Stimulated activated naive CD8-positive, alpha-beta T cell treated with anti-CD3 and anti-CD28 coated beads, Interleukin-15, Interleukin-2, amounts not matched to agents 100 ng/mL and 50 ng/mL, for 24 hours (primary cell): ENCODE measurements around the gene SRF.

Experiments
- H3K27ac Mint-ChIP-seq: one replicate; pipeline ENCODE4 v1.8.0; 2021; ENCODE audit warnings: mild to moderate bottlenecking, mixed read lengths
- H3K27me3 Mint-ChIP-seq: one replicate; pipeline ENCODE4 v1.8.0; 2021; ENCODE audit warnings: mixed read lengths
- H3K36me3 Mint-ChIP-seq: one replicate; pipeline ENCODE4 v1.8.0; 2021; ENCODE audit warnings: low read depth, mixed read lengths
- H3K4me1 Mint-ChIP-seq: one replicate; pipeline ENCODE4 v1.8.0; 2021; ENCODE audit warnings: low read depth, mixed read lengths
- H3K4me3 Mint-ChIP-seq: one replicate; pipeline ENCODE4 v1.8.0; 2021; ENCODE audit warnings: mild to moderate bottlenecking, mixed read lengths
- H3K9me3 Mint-ChIP-seq: one replicate; pipeline ENCODE4 v1.8.0; 2021; ENCODE audit warnings: mixed read lengths

The SRF gene

DNA sequence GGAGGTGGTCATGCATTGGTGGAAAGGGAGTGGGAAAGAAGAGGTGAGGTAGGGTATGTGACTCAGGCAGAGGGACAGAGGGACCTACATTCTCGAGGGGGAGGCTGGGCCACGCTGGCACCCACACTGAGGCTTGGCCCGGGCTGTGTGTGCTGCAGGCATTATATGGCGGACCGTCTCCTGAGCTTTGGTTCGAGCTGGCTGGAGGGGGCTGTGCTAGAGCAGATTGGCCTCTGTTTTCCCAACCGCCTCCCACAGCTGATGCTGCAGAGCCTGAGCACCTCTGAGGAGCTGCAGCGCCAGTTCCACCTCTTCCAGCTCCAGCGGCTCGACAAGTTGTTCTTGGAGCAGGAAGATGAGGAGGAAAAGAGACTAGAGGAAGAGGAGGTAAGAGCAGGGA lies 34.8 kb downstream of the SRF start:
- H3K9me3 Mint-ChIP-seq, result no peaks in the 10 kb centered on the region
- no peak overlapping the region for H3K27ac Mint-ChIP-seq
- peaks cover 25% of the 10 kb centered on the region for H3K36me3 Mint-ChIP-seq
- no peaks in the 10 kb centered on the region for H3K27me3 Mint-ChIP-seq
- no peaks in the 10 kb centered on the region for H3K4me1 Mint-ChIP-seq
- H3K4me3 Mint-ChIP-seq, result no peak overlapping the region

GRCh38 chr6:43207286-43207685 lies 36.2 kb downstream of the SRF start:
- H3K4me1 Mint-ChIP-seq, result no peaks in the 10 kb centered on the region
- peaks cover 24% of the 10 kb centered on the region for H3K36me3 Mint-ChIP-seq
- H3K9me3 Mint-ChIP-seq, result no peaks in the 10 kb centered on the region
- H3K4me3 Mint-ChIP-seq, result no peak overlapping the region
- H3K27me3 Mint-ChIP-seq, result no peaks in the 10 kb centered on the region
- peak overlapping the region; percentile 29 for H3K27ac Mint-ChIP-seq

DNA sequence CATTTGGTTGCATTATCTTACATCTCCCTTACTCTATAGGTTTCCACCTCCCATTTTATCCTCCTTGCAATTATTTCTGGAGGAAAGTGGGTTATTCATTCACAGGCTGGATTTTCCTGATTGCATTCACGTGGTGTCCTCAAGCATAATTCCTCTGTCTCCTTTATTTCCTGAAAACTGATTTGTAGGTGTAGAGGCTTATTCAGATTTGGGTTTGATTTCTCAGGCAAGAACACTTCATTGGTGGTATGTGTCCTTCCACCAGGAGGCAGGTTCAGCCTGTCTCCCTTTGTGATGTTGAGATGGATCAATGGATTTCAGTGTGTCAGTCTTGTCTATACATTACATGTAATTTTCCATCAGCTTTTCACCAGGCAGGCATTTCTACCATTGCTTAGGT lies 40.9 kb downstream of the SRF start:
- Mint-ChIP-seq H3K27me3 (no peaks in the 10 kb centered on the region), H3K27ac (no peak overlapping the region), H3K4me1 (no peaks in the 10 kb centered on the region), H3K36me3 (peaks cover 11% of the 10 kb centered on the region), H3K4me3 (no peak overlapping the region), H3K9me3 (no peaks in the 10 kb centered on the region)

DNA sequence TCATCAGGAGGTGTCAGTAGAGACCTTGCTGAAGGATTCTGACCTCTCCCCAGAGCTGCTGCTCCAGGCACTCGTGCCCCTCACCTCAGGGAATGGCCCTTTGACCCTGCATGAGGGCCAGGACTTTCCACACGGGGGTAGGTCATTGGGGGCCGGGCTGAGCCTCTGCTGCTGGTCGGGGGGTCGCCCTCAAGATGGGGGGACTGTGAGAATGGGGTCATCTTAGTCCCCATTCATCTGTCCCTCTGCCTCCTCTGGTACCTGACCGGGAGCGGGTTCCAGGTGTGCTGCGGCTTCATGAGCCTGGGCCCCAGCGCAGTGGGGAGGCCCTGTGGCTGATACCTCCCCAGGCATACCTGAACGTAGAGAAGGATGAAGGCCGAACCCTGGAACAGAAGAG lies 42.4 kb downstream of the SRF start:
- no peaks in the 10 kb centered on the region for H3K9me3 Mint-ChIP-seq
- no peak overlapping the region for H3K4me3 Mint-ChIP-seq
- no peak overlapping the region for H3K27ac Mint-ChIP-seq
- no peaks in the 10 kb centered on the region for H3K27me3 Mint-ChIP-seq
- H3K4me1 Mint-ChIP-seq, result no peaks in the 10 kb centered on the region
- peaks cover 17% of the 10 kb centered on the region for H3K36me3 Mint-ChIP-seq

DNA sequence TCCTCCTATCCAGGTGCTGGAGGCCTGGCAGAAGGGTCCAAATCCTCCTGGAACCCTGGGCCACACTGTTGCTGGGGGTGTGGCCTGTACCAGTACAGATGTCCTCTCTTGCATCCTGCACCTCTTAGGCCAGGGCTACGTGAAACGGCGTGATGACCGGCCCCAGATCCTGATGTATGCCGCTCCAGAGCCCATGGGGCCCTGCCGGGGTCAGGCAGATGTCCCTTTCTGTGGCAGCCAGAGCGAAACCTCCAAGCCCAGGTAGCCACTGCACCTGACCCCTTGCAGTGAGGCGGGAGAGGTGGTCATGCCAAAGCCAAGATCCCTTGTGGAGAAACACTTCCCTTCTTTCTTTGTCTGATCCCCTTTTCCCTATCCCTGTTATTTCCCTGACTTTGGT lies 44.0 kb downstream of the SRF start:
- Mint-ChIP-seq H3K4me3 (no peak overlapping the region), H3K27ac (no peak overlapping the region), H3K36me3 (peaks cover 24% of the 10 kb centered on the region), H3K4me1 (no peaks in the 10 kb centered on the region), H3K9me3 (no peaks in the 10 kb centered on the region), H3K27me3 (no peaks in the 10 kb centered on the region)

- Mint-ChIP-seq H3K27me3 (no peaks in the 10 kb centered on the region), H3K36me3 (peaks cover 28% of the 10 kb centered on the region), H3K4me1 (no peaks in the 10 kb centered on the region), H3K9me3 (no peaks in the 10 kb centered on the region), H3K4me3 (no peak overlapping the region), H3K27ac (no peak overlapping the region)
These were observed 45.1 kb downstream of the SRF start for GRCh38 chr6:43216200-43216599.

DNA sequence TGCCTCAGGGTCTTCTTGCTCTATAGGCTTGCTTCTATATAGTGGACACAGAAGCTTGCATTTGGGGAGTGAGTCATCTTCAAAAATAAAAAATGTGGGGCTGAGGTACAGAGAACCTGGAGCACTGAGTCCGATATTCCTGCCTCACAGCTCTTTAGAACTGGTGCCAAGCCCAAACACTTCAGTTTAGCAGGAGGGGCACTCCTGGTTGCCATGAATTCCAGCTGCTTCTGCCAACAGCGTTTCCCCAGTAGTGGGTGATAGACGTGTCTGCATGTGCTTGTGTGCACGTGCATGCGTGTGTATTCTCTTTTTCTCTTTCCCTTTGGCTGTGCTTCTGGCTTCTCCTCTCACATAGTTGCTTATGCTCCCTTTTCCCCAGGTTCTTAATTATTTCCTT lies 46.3 kb downstream of the SRF start:
- Mint-ChIP-seq H3K9me3 (no peaks in the 10 kb centered on the region), H3K36me3 (peaks cover 24% of the 10 kb centered on the region), H3K4me1 (peaks cover 9% of the 10 kb centered on the region), H3K4me3 (no peak overlapping the region), H3K27ac (no peak overlapping the region), H3K27me3 (no peaks in the 10 kb centered on the region)

DNA sequence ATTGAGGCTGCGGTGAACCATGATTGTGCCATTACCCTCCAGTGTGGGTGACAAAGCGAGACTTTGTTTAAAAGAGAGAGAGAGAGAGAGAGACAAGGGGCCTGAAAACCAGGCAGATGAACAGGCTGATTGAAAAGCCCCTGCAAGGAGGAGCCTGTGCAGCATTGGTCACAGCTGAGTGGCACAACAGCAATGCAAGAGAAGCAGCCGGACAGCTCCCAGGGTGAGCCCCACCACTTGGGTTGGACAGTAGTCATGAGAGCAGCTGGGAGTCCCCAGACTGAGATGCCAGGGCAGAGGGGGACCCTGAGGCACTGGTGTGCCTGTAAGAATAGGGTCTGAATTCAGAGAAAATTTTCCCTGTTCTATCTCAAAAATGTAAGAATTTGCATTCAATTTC lies 48.0 kb downstream of the SRF start:
- H3K27ac Mint-ChIP-seq, result no peak overlapping the region
- H3K9me3 Mint-ChIP-seq, result no peaks in the 10 kb centered on the region
- H3K4me3 Mint-ChIP-seq, result no peak overlapping the region
- no peaks in the 10 kb centered on the region for H3K27me3 Mint-ChIP-seq
- H3K36me3 Mint-ChIP-seq, result peaks cover 36% of the 10 kb centered on the region
- peaks cover 22% of the 10 kb centered on the region for H3K4me1 Mint-ChIP-seq

GRCh38 chr6:43219814-43220213 lies 48.7 kb downstream of the SRF start:
- H3K36me3 Mint-ChIP-seq, result peaks cover 42% of the 10 kb centered on the region
- peaks cover 29% of the 10 kb centered on the region for H3K4me1 Mint-ChIP-seq
- H3K4me3 Mint-ChIP-seq, result no peak overlapping the region
- H3K9me3 Mint-ChIP-seq, result no peaks in the 10 kb centered on the region
- H3K27ac Mint-ChIP-seq, result no peak overlapping the region
- no peaks in the 10 kb centered on the region for H3K27me3 Mint-ChIP-seq

DNA sequence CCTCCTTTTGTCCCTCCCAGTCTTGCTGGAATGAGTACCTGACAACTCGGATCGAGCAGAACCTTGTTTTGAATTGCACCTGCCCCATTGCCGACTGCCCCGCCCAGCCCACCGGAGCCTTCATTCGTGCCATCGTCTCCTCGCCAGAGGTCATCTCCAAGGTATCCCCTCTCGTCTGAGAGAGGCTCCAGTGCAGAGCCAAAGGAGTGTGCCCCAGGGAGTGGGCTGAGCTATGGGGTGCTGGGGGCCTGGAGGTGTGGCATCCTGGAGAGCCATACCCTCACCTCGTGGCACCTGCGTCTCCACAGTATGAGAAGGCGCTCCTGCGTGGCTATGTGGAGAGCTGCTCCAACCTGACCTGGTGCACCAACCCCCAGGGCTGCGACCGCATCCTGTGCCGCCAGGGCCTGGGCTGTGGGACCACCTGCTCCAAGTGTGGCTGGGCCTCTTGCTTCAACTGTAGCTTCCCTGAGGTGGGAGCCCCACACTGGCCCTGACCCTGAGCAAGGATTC lies 49.4 kb downstream of the SRF start:
- Mint-ChIP-seq H3K27ac (peak overlapping the region; percentile 49), H3K4me1 (peaks cover 34% of the 10 kb centered on the region), H3K4me3 (no peak overlapping the region), H3K9me3 (no peaks in the 10 kb centered on the region), H3K27me3 (no peaks in the 10 kb centered on the region), H3K36me3 (peaks cover 45% of the 10 kb centered on the region)

DNA sequence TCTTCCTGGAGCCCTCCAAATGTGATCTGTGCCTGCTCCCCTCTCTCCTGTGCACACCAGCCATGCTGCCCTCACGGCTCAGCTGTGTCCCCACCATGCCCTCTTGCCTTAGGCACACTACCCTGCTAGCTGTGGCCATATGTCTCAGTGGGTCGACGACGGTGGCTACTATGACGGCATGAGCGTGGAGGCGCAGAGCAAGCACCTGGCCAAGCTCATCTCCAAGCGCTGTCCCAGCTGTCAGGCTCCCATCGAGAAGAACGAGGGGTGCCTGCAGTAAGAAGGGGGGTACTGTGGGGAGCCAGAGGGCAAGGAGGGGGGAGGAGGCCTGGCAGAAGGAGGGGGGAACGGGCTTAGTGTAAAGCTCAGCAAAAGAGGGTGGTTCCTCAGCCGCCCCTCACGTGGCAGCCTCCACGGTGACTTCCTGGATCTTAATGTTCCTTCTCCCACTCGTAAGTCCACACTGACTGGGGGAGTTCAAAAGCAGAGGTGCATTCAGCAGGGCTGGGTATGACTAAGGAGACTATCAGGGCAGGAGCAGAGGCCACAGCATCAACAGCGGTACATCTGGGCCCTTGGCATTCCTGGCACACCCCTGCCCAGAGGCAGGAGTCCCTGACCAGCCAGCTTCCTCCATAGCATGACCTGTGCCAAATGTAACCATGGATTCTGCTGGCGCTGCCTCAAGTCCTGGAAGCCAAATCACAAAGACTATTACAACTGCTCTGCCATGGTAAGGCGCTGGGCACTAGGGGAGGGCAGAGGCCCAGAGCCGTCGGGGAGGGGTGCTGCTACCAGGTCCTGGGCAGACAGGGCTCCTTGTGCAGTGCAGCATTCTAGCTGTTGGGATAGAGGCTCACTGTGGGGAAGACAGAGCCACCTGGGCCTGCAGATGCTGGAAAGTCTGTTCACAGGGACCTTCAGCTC lies 50.2 kb downstream of the SRF start:
- Mint-ChIP-seq H3K36me3 (peaks cover 51% of the 10 kb centered on the region), H3K9me3 (no peaks in the 10 kb centered on the region), H3K27ac (peak overlapping the region; percentile 78), H3K4me1 (peaks cover 42% of the 10 kb centered on the region), H3K27me3 (no peaks in the 10 kb centered on the region), H3K4me3 (no peak overlapping the region)

- Mint-ChIP-seq H3K9me3 (no peaks in the 10 kb centered on the region), H3K27ac (peak overlapping the region; percentile 86), H3K27me3 (no peaks in the 10 kb centered on the region), H3K36me3 (peaks cover 44% of the 10 kb centered on the region), H3K4me3 (no peak overlapping the region), H3K4me1 (peaks cover 49% of the 10 kb centered on the region)
These were observed 51.5 kb downstream of the SRF start for GRCh38 chr6:43222418-43223059.

GRCh38 chr6:43223175-43223574 lies 52.1 kb downstream of the SRF start:
- Mint-ChIP-seq H3K4me1 (peaks cover 56% of the 10 kb centered on the region), H3K4me3 (no peak overlapping the region), H3K36me3 (peaks cover 41% of the 10 kb centered on the region), H3K9me3 (no peaks in the 10 kb centered on the region), H3K27ac (peak overlapping the region; percentile 86), H3K27me3 (no peaks in the 10 kb centered on the region)

DNA sequence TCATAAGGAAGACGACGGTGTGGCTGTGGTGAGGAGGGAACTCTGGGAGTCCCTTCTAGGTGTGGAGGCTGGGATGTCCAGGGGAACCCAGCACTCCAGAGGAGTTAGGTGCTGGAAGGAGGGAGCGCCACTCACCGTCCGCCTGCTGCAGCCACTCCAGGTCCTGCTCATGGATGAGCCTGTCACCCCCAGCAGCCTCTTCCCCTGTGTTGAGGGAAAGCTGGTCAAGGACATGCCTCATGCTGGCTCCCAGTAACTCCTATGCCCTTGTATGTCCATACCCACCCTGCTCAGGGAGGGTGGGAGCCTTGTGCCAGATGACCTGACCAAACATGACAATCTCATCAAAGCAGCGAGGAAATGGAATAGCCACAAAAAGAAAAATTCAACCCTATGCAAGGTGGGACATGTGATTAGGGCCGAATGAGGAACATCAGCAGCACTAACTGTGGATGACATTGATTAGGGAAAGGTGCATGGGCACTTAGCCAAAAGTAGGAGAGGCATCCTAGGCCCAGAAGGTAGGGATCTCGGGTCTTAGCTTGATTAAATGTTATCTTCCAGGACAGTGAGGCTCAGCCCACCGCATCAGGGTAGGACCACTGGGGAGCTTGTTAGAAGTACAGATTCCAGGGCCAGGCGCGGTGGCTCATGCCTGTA lies 55.3 kb downstream of the SRF start:
- peak overlapping the region; percentile 62 for H3K4me3 Mint-ChIP-seq
- peaks cover 65% of the 10 kb centered on the region for H3K4me1 Mint-ChIP-seq
- H3K9me3 Mint-ChIP-seq, result no peaks in the 10 kb centered on the region
- H3K27me3 Mint-ChIP-seq, result peaks cover 3% of the 10 kb centered on the region
- peaks cover 30% of the 10 kb centered on the region for H3K36me3 Mint-ChIP-seq
- peak overlapping the region; percentile 96 for H3K27ac Mint-ChIP-seq
